Fibroblast of pulmonary artery (primary cell): Measurements from ENCODE around the gene HIC1.

Source experiments
- DNase-seq: peaks from one replicate; pipeline ENCODE4 v3.0.0-alpha.2; 2010; ENCODE audit warnings: low read depth
- H3K4me3 ChIP-seq: replicated peaks from 2 replicates; pipeline ENCODE4 v1.5.1; 2011; ENCODE audit warnings: low read depth, mild to moderate bottlenecking, control low read depth, low read length, moderate library complexity
- CTCF ChIP-seq: IDR thresholded peaks from 2 replicates; pipeline ENCODE4 v1.5.1; 2011; ENCODE audit warnings: mild to moderate bottlenecking, control low read depth, low read length, inconsistent platforms; ENCODE audit errors: missing control alignments

The HIC1 gene

GRCh38 chr17:2034157-2034556, 20.7 kb upstream of the HIC1 start:
- DNase-seq, result no peak
- no peak for TF ChIP-seq CTCF
- no peak overlapping the region for H3K4me3 ChIP-seq

- no peak for TF ChIP-seq CTCF
- H3K4me3 ChIP-seq, result no peak overlapping the region
- DNase-seq, result peak; percentile 37
Observed at GRCh38 chr17:2034806-2035540, 19.9 kb upstream of the HIC1 start.

GRCh38 chr17:2035541-2036488, 19.1 kb upstream of the HIC1 start:
- DNase-seq, result no peak
- H3K4me3 ChIP-seq, result no peak overlapping the region
- no peak for TF ChIP-seq CTCF

GRCh38 chr17:2037155-2037554, 17.7 kb upstream of the HIC1 start:
- no peak overlapping the region for H3K4me3 ChIP-seq
- DNase-seq, result no peak
- TF ChIP-seq CTCF, result no peak

GRCh38 chr17:2040219-2040827, 14.6 kb upstream of the HIC1 start:
- no peak for TF ChIP-seq CTCF
- no peak overlapping the region for H3K4me3 ChIP-seq
- DNase-seq, result no peak

- TF ChIP-seq CTCF, result no peak
- DNase-seq, result no peak
- peak overlapping the region; percentile 94 for H3K4me3 ChIP-seq
Observed at GRCh38 chr17:2040942-2041560, 13.9 kb upstream of the HIC1 start.
